ENCODE data around the gene GBA2.

GRCh38 chr9:35716230-35716629 is 32.8 kb downstream of the GBA2 start:
- no peak for TF ChIP-seq YY1 (IDR thresholded peaks at IDR 0.05; ENCODE audit: insufficient read depth, insufficient read length)
- TF ChIP-seq ZNF274 (IDR thresholded peaks at IDR 0.05; ENCODE audit: low read depth, low read length) = no peak
- no peak for TF ChIP-seq SUZ12 (IDR thresholded peaks at IDR 0.05; ENCODE audit: extremely low read depth, insufficient read depth, insufficient read length)
